GM23338 (cell line): ENCODE results near the gene PNMA5. TPM values are rescaled to one million over a fixed set of nuclear protein-coding genes. Genes with fewer than 3 reads are reported as not detected.

ENCODE experiments used
- ATAC-seq: fragments of 200-7000 bp; cut with Tn5 transposase; 3 replicates; pipeline ENCODE4 v1.9.1; 2020
- DNase-seq: peaks from one replicate; pipeline ENCODE4 v3.0.0-alpha.2; 2015; ENCODE audit warnings: low spot score
- H2AFZ ChIP-seq: fragments of 200-600 bp; sonication (generic); 2 replicates; pipeline ENCODE4 v1.8.0; 2016; ENCODE audit warnings: antibody characterized with exemption, mild to moderate bottlenecking, moderate library complexity
- H3F3A ChIP-seq: fragments of 200-600 bp; sonication (generic); replicated peaks from 2 replicates; pipeline ENCODE4 v1.8.0; 2017; ENCODE audit warnings: antibody characterized with exemption, mixed run types, low read depth
- H3K27ac ChIP-seq: fragments of 200-600 bp; sonication (generic); 2 replicates; pipeline ENCODE4 v1.6.1; 2016; ENCODE audit warnings: low read depth
- H3K27me3 ChIP-seq: fragments of 200-600 bp; sonication (generic); 2 replicates; pipeline ENCODE4 v1.8.0; 2016; ENCODE audit warnings: mild to moderate bottlenecking, mixed run types, moderate library complexity; ENCODE audit not compliant: insufficient read depth
- H3K36me3 ChIP-seq: fragments of 200-600 bp; sonication (generic); 2 replicates; pipeline ENCODE4 v1.8.0; 2016; ENCODE audit warnings: mild to moderate bottlenecking; ENCODE audit not compliant: insufficient read depth
- H3K4me1 ChIP-seq: fragments of 200-600 bp; sonication (generic); 2 replicates; pipeline ENCODE4 v1.8.0; 2016; ENCODE audit warnings: mild to moderate bottlenecking, moderate library complexity; ENCODE audit not compliant: insufficient read depth
- H3K4me2 ChIP-seq: fragments of 200-600 bp; sonication (generic); 2 replicates; pipeline ENCODE4 v1.7.1; 2017; ENCODE audit warnings: mixed run types
- H3K4me3 ChIP-seq: fragments of 200-600 bp; sonication (generic); 2 replicates; pipeline ENCODE4 v1.6.1; 2016; ENCODE audit warnings: mixed run types
- H3K79me2 ChIP-seq: fragments of 200-600 bp; sonication (generic); replicated peaks from 2 replicates; pipeline ENCODE4 v1.8.0; 2017; ENCODE audit warnings: mild to moderate bottlenecking; ENCODE audit not compliant: insufficient read depth
- H3K9me2 ChIP-seq: fragments of 200-600 bp; sonication (generic); 2 replicates; pipeline ENCODE4 v1.8.0; 2017; ENCODE audit not compliant: insufficient read depth
- H4K20me1 ChIP-seq: fragments of 200-600 bp; sonication (generic); replicated peaks from 2 replicates; pipeline ENCODE4 v1.8.0; 2017; ENCODE audit warnings: mild to moderate bottlenecking; ENCODE audit not compliant: insufficient read depth
- H3K27ac Mint-ChIP-seq: 2 replicates; pipeline ENCODE4 v1.8.0; 2020; ENCODE audit warnings: inconsistent platforms, mild to moderate bottlenecking, moderate library complexity, mixed read lengths
- H3K27me3 Mint-ChIP-seq: 3 replicates; pipeline ENCODE4 v1.8.0; 2022; ENCODE audit warnings: low read depth, mild to moderate bottlenecking, moderate library complexity, mixed read lengths, inconsistent platforms; ENCODE audit not compliant: insufficient read depth, poor library complexity
- H3K36me3 Mint-ChIP-seq: 3 replicates; pipeline ENCODE4 v1.8.0; 2021; ENCODE audit warnings: low read depth, mild to moderate bottlenecking, inconsistent platforms, moderate library complexity, mixed read lengths
- H3K4me1 Mint-ChIP-seq: 3 replicates; pipeline ENCODE4 v1.8.0; 2020; ENCODE audit warnings: mild to moderate bottlenecking, inconsistent platforms, mixed read lengths
- H3K4me3 Mint-ChIP-seq: 3 replicates; pipeline ENCODE4 v1.8.0; 2021; ENCODE audit warnings: moderate library complexity, mild to moderate bottlenecking, inconsistent platforms, mixed read lengths
- H3K9me3 Mint-ChIP-seq: 3 replicates; pipeline ENCODE4 v1.8.0; 2020; ENCODE audit warnings: moderate library complexity, mild to moderate bottlenecking, inconsistent platforms, mixed read lengths
- EZH2 ChIP-seq: fragments of 200-600 bp; sonication (generic); IDR thresholded peaks from one replicate; pipeline ENCODE4 v1.8.0; 2017; ENCODE audit warnings: antibody characterized with exemption, mild to moderate bottlenecking, low read depth; ENCODE audit not compliant: unreplicated experiment
- EZH2phosphoT487 ChIP-seq: fragments of 200-600 bp; sonication (generic); IDR thresholded peaks from one replicate; pipeline ENCODE4 v1.8.1; 2018; ENCODE audit warnings: antibody characterized with exemption; ENCODE audit not compliant: unreplicated experiment
- NANOG ChIP-seq: IDR thresholded peaks from 2 replicates; pipeline ENCODE4 v1.6.1; 2016; ENCODE audit warnings: antibody characterized with exemption, borderline replicate concordance
- POLR2AphosphoS5 ChIP-seq: IDR thresholded peaks from 2 replicates; pipeline ENCODE4 v1.6.1; 2016; ENCODE audit warnings: antibody characterized with exemption, low read depth
- STAT1 ChIP-seq: IDR thresholded peaks from one replicate; pipeline ENCODE4 v1.6.1; 2016; ENCODE audit warnings: antibody characterized with exemption; ENCODE audit not compliant: unreplicated experiment
- ZNF114 ChIP-seq: fragments of 250-450 bp; sonication (Bioruptor Pico); IDR thresholded peaks from 2 replicates; pipeline ENCODE4 v1.5.0; 2020; ENCODE audit warnings: mild to moderate bottlenecking, moderate library complexity
- ZNF331 ChIP-seq: fragments of 250-450 bp; sonication (Bioruptor Pico); IDR thresholded peaks from 2 replicates; pipeline ENCODE4 v1.5.0; 2020; ENCODE audit warnings: low read depth, mild to moderate bottlenecking, moderate library complexity
- polyA plus RNA-seq: library from polyadenylated mRNA; unstranded; fragments of >200 nt; fragmentation: Nextera tagmentation; extraction: Ambion mirVana; gene quantifications from 2 replicates; pipeline ENCODE4 v1.2.1, GENCODE V29; 2016
- total RNA-seq: library from RNA; depleted of rRNA; stranded (reverse); fragments of >200 nt; shearing (Covaris generic); gene quantifications from 2 replicates; pipeline ENCODE4 v1.2.3, GENCODE V29; 2014
- TF ChIP-seq, protein P1 (sequence below): IDR thresholded peaks from one replicate; pipeline ENCODE4 v1.6.1; 2018; ENCODE audit warnings: antibody characterized with exemption; ENCODE audit not compliant: unreplicated experiment
- TF ChIP-seq, protein P2 (sequence below): fragments of 250-450 bp; sonication (Bioruptor Pico); IDR thresholded peaks from 2 replicates; pipeline ENCODE4 v1.5.0; 2020; ENCODE audit warnings: mild to moderate bottlenecking, moderate library complexity
- TF ChIP-seq, protein P3 (sequence below): IDR thresholded peaks from 2 replicates; pipeline ENCODE4 v1.6.1; 2016; ENCODE audit warnings: antibody characterized with exemption
- TF ChIP-seq, protein P4 (sequence below), 2 experiments: fragments of 200-600 bp in 1 of 2; sonication (generic) in 1 of 2; conservative IDR thresholded peaks; 2 replicates each; pipeline versions ENCODE4 v1.5.1 to v1.6.1; 2016 to 2017; ENCODE audit warnings: antibody characterized with exemption in 2 of 2, low read depth in 2 of 2, mild to moderate bottlenecking in 2 of 2, moderate library complexity in 1 of 2

The PNMA5 gene
- total and polyA plus RNA-seq, 2 experiments from 2014 or later, result 0.24 to 0.49 TPM

DNA sequence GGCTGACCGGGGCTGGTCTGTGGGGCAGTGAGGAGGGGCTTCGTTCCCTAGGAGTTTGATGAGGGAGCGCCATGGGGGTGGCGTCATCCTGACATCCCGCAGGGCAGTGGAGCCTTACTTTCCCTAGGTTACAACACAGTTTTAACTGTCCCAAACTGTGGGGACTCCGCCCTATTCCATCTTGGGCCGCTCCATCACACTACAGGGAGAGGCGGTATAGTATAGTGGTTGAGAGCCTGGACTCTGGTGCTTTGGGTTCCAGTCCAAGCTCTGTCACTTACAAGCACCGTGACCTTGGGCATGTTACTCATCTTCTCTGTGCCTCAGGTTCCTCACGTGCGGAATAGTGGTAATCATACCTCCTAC lies 51.9 kb downstream of the PNMA5 start:
- H2AFZ ChIP-seq, result no peak overlapping the region
- no peaks in the 10 kb centered on the region for H3K36me3 ChIP-seq
- H3K4me2 ChIP-seq, result peak overlapping the region; percentile 72
- H3F3A ChIP-seq, result no peaks in the 10 kb centered on the region
- H3K4me1 ChIP-seq, result no peaks in the 10 kb centered on the region
- TF ChIP-seq ZNF114 (CRISPR knock-in tag), result no peak
- no peak for TF ChIP-seq POLR2AphosphoS5
- no peak for TF ChIP-seq NANOG
- TF ChIP-seq, protein P1, sequence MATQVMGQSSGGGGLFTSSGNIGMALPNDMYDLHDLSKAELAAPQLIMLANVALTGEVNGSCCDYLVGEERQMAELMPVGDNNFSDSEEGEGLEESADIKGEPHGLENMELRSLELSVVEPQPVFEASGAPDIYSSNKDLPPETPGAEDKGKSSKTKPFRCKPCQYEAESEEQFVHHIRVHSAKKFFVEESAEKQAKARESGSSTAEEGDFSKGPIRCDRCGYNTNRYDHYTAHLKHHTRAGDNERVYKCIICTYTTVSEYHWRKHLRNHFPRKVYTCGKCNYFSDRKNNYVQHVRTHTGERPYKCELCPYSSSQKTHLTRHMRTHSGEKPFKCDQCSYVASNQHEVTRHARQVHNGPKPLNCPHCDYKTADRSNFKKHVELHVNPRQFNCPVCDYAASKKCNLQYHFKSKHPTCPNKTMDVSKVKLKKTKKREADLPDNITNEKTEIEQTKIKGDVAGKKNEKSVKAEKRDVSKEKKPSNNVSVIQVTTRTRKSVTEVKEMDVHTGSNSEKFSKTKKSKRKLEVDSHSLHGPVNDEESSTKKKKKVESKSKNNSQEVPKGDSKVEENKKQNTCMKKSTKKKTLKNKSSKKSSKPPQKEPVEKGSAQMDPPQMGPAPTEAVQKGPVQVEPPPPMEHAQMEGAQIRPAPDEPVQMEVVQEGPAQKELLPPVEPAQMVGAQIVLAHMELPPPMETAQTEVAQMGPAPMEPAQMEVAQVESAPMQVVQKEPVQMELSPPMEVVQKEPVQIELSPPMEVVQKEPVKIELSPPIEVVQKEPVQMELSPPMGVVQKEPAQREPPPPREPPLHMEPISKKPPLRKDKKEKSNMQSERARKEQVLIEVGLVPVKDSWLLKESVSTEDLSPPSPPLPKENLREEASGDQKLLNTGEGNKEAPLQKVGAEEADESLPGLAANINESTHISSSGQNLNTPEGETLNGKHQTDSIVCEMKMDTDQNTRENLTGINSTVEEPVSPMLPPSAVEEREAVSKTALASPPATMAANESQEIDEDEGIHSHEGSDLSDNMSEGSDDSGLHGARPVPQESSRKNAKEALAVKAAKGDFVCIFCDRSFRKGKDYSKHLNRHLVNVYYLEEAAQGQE, result no peak
- TF ChIP-seq EZH2, result no peak
- TF ChIP-seq, protein P2, sequence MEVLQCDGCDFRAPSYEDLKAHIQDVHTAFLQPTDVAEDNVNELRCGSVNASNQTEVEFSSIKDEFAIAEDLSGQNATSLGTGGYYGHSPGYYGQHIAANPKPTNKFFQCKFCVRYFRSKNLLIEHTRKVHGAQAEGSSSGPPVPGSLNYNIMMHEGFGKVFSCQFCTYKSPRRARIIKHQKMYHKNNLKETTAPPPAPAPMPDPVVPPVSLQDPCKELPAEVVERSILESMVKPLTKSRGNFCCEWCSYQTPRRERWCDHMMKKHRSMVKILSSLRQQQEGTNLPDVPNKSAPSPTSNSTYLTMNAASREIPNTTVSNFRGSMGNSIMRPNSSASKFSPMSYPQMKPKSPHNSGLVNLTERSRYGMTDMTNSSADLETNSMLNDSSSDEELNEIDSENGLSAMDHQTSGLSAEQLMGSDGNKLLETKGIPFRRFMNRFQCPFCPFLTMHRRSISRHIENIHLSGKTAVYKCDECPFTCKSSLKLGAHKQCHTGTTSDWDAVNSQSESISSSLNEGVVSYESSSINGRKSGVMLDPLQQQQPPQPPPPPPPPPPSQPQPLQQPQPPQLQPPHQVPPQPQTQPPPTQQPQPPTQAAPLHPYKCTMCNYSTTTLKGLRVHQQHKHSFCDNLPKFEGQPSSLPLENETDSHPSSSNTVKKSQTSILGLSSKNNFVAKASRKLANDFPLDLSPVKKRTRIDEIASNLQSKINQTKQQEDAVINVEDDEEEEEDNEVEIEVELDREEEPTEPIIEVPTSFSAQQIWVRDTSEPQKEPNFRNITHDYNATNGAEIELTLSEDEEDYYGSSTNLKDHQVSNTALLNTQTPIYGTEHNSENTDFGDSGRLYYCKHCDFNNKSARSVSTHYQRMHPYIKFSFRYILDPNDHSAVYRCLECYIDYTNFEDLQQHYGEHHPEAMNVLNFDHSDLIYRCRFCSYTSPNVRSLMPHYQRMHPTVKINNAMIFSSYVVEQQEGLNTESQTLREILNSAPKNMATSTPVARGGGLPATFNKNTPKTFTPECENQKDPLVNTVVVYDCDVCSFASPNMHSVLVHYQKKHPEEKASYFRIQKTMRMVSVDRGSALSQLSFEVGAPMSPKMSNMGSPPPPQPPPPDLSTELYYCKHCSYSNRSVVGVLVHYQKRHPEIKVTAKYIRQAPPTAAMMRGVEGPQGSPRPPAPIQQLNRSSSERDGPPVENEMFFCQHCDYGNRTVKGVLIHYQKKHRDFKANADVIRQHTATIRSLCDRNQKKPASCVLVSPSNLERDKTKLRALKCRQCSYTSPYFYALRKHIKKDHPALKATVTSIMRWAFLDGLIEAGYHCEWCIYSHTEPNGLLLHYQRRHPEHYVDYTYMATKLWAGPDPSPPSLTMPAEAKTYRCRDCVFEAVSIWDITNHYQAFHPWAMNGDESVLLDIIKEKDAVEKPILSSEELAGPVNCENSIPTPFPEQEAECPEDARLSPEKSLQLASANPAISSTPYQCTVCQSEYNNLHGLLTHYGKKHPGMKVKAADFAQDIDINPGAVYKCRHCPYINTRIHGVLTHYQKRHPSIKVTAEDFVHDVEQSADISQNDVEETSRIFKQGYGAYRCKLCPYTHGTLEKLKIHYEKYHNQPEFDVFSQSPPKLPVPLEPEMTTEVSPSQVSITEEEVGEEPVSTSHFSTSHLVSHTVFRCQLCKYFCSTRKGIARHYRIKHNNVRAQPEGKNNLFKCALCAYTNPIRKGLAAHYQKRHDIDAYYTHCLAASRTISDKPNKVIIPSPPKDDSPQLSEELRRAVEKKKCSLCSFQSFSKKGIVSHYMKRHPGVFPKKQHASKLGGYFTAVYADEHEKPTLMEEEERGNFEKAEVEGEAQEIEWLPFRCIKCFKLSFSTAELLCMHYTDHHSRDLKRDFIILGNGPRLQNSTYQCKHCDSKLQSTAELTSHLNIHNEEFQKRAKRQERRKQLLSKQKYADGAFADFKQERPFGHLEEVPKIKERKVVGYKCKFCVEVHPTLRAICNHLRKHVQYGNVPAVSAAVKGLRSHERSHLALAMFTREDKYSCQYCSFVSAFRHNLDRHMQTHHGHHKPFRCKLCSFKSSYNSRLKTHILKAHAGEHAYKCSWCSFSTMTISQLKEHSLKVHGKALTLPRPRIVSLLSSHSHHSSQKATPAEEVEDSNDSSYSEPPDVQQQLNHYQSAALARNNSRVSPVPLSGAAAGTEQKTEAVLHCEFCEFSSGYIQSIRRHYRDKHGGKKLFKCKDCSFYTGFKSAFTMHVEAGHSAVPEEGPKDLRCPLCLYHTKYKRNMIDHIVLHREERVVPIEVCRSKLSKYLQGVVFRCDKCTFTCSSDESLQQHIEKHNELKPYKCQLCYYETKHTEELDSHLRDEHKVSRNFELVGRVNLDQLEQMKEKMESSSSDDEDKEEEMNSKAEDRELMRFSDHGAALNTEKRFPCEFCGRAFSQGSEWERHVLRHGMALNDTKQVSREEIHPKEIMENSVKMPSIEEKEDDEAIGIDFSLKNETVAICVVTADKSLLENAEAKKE (CRISPR knock-in tag), result no peak
- TF ChIP-seq, protein P3, sequence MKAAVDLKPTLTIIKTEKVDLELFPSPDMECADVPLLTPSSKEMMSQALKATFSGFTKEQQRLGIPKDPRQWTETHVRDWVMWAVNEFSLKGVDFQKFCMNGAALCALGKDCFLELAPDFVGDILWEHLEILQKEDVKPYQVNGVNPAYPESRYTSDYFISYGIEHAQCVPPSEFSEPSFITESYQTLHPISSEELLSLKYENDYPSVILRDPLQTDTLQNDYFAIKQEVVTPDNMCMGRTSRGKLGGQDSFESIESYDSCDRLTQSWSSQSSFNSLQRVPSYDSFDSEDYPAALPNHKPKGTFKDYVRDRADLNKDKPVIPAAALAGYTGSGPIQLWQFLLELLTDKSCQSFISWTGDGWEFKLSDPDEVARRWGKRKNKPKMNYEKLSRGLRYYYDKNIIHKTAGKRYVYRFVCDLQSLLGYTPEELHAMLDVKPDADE, result no peak
- TF ChIP-seq STAT1, result no peak
- no peak for TF ChIP-seq ZNF331 (CRISPR knock-in tag)
- TF ChIP-seq, protein P4, sequence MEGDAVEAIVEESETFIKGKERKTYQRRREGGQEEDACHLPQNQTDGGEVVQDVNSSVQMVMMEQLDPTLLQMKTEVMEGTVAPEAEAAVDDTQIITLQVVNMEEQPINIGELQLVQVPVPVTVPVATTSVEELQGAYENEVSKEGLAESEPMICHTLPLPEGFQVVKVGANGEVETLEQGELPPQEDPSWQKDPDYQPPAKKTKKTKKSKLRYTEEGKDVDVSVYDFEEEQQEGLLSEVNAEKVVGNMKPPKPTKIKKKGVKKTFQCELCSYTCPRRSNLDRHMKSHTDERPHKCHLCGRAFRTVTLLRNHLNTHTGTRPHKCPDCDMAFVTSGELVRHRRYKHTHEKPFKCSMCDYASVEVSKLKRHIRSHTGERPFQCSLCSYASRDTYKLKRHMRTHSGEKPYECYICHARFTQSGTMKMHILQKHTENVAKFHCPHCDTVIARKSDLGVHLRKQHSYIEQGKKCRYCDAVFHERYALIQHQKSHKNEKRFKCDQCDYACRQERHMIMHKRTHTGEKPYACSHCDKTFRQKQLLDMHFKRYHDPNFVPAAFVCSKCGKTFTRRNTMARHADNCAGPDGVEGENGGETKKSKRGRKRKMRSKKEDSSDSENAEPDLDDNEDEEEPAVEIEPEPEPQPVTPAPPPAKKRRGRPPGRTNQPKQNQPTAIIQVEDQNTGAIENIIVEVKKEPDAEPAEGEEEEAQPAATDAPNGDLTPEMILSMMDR (conservative IDR thresholded peaks at IDR 0.05; ENCODE audit: low read depth in 2 of 2), result no peak
- no peak for TF ChIP-seq EZH2phosphoT487
- Mint-ChIP-seq H3K4me3 (peak overlapping the region; percentile 84), H3K9me3 (no peaks in the 10 kb centered on the region), H3K27ac (no peak overlapping the region), H3K27me3 (peaks cover 1% of the 10 kb centered on the region), H3K4me1 (peaks cover 6% of the 10 kb centered on the region), H3K36me3 (0 out of 3 replicates have a peak, but pooled peaks cover 3% of the 10 kb centered on the region)
- peak overlapping the region; percentile 62 for H3K4me3 ChIP-seq
- H4K20me1 ChIP-seq, result no peaks in the 10 kb centered on the region
- peak; percentile 46 for ATAC-seq
- no peak overlapping the region for H3K27ac ChIP-seq
- no peaks in the 10 kb centered on the region for H3K9me2 ChIP-seq
- peak; percentile 27 for DNase-seq
- H3K27me3 ChIP-seq, result no peaks in the 10 kb centered on the region
- no peaks in the 10 kb centered on the region for H3K79me2 ChIP-seq
